H9 (cell line): Measurements from ENCODE around the gene DNAJC9. TPM values are rescaled to one million over a fixed set of nuclear protein-coding genes. Genes with fewer than 3 reads are reported as not detected.
A peak's percentile ranks its signal among the peaks of the same experiment; 100 is the strongest.

ENCODE experiments used
- DNase-seq: peaks from one replicate; pipeline ENCODE4 v3.0.0-alpha.2; 2017
- H2AFZ ChIP-seq: one replicate; pipeline ENCODE4 v1.6.1; 2013; ENCODE audit warnings: mild to moderate bottlenecking, low read length, control low read depth, moderate library complexity
- H2AK5ac ChIP-seq: 2 replicates; pipeline ENCODE4 v1.6.1; 2013; ENCODE audit warnings: low read length, control low read depth, mixed read lengths; ENCODE audit not compliant: insufficient read length
- H2BK120ac ChIP-seq: one replicate; pipeline ENCODE4 v1.6.1; 2013; ENCODE audit warnings: low read depth, mild to moderate bottlenecking, low read length, control low read depth, inconsistent platforms; ENCODE audit not compliant: poor library complexity, severe bottlenecking
- H2BK12ac ChIP-seq: 2 replicates; pipeline ENCODE4 v1.6.1; 2013; ENCODE audit warnings: low read length, control low read depth, mixed read lengths, low read depth; ENCODE audit not compliant: insufficient read length
- H2BK15ac ChIP-seq: 2 replicates; pipeline ENCODE4 v1.6.1; 2013; ENCODE audit warnings: low read depth, low read length, control low read depth
- H2BK20ac ChIP-seq: one replicate; pipeline ENCODE4 v1.6.1; 2013; ENCODE audit warnings: low read depth, mild to moderate bottlenecking, low read length, control low read depth, inconsistent platforms; ENCODE audit not compliant: poor library complexity, severe bottlenecking
- H2BK5ac ChIP-seq: 2 replicates; pipeline ENCODE4 v1.6.1; 2013; ENCODE audit warnings: low read length, control low read depth, mixed read lengths; ENCODE audit not compliant: insufficient read length
- H3K14ac ChIP-seq: 2 replicates; pipeline ENCODE4 v1.6.1; 2013; ENCODE audit warnings: low read length, control low read depth; ENCODE audit not compliant: insufficient read depth
- H3K18ac ChIP-seq: 2 replicates; pipeline ENCODE4 v1.6.1; 2013; ENCODE audit warnings: low read depth, mild to moderate bottlenecking, mixed read lengths, low read length, control low read depth; ENCODE audit not compliant: insufficient read length
- H3K23ac ChIP-seq: 2 replicates; pipeline ENCODE4 v1.6.1; 2013; ENCODE audit warnings: low read length, control low read depth, mixed read lengths, low read depth; ENCODE audit not compliant: insufficient read length
- H3K23me2 ChIP-seq: 2 replicates; pipeline ENCODE4 v1.6.1; 2013; ENCODE audit warnings: low read depth, mild to moderate bottlenecking, mixed read lengths, low read length, control low read depth; ENCODE audit not compliant: insufficient read length, poor library complexity, severe bottlenecking
- H3K27ac ChIP-seq: 2 replicates; pipeline ENCODE4 v1.5.1; 2013; ENCODE audit warnings: low read length, control low read depth, mixed read lengths, low read depth; ENCODE audit not compliant: insufficient read length
- H3K27me3 ChIP-seq: 2 replicates; pipeline ENCODE4 v1.6.1; 2013; ENCODE audit warnings: low read length, control low read depth, inconsistent platforms; ENCODE audit not compliant: insufficient read depth
- H3K4ac ChIP-seq: 2 replicates; pipeline ENCODE4 v1.6.1; 2013; ENCODE audit warnings: low read depth, mild to moderate bottlenecking, control low read depth, inconsistent platforms, low read length, moderate library complexity
- H3K4me1 ChIP-seq: 2 replicates; pipeline ENCODE4 v1.6.1; 2013; ENCODE audit warnings: low read length, control low read depth, inconsistent platforms; ENCODE audit not compliant: insufficient read depth
- H3K4me2 ChIP-seq: 2 replicates; pipeline ENCODE4 v1.6.1; 2013; ENCODE audit warnings: low read length, control low read depth, mixed read lengths; ENCODE audit not compliant: insufficient read length, insufficient read depth
- H3K56ac ChIP-seq: 2 replicates; pipeline ENCODE4 v1.6.1; 2013; ENCODE audit warnings: low read depth, mild to moderate bottlenecking, mixed read lengths, low read length, control low read depth; ENCODE audit not compliant: insufficient read length
- H3K79me1 ChIP-seq: 2 replicates; pipeline ENCODE4 v1.6.1; 2013; ENCODE audit warnings: low read depth, mild to moderate bottlenecking, moderate library complexity, low read length, control low read depth, inconsistent platforms; ENCODE audit not compliant: insufficient read depth, poor library complexity, severe bottlenecking
- H3K79me2 ChIP-seq: 2 replicates; pipeline ENCODE4 v1.6.1; 2013; ENCODE audit warnings: low read length, control low read depth, inconsistent platforms; ENCODE audit not compliant: insufficient read depth
- H3K9ac ChIP-seq: 2 replicates; pipeline ENCODE4 v1.6.1; 2013; ENCODE audit warnings: low read length, control low read depth, mixed read lengths; ENCODE audit not compliant: insufficient read length; ENCODE audit errors: extremely low read depth
- H3K9me3 ChIP-seq: one replicate; pipeline ENCODE4 v1.6.1; 2013; ENCODE audit warnings: low read depth, low read length, inconsistent platforms; ENCODE audit not compliant: control insufficient read depth
- H3T11ph ChIP-seq: one replicate; pipeline ENCODE4 v1.6.1; 2013; ENCODE audit warnings: mild to moderate bottlenecking, low read length, control low read depth, inconsistent platforms
- H4K20me1 ChIP-seq: one replicate; pipeline ENCODE4 v1.6.1; 2013; ENCODE audit not compliant: control insufficient read depth, insufficient read length, insufficient read depth
- H4K5ac ChIP-seq: 2 replicates; pipeline ENCODE4 v1.6.1; 2013; ENCODE audit warnings: low read depth, mild to moderate bottlenecking, mixed read lengths, low read length, control low read depth; ENCODE audit not compliant: insufficient read length
- H4K8ac ChIP-seq: replicated peaks from 2 replicates; pipeline ENCODE4 v1.6.1; 2013; ENCODE audit warnings: low read length, control low read depth, mixed read lengths, low read depth; ENCODE audit not compliant: insufficient read length
- H4K91ac ChIP-seq: 2 replicates; pipeline ENCODE4 v1.6.1; 2013; ENCODE audit warnings: low read depth, mild to moderate bottlenecking, moderate library complexity, mixed read lengths, low read length, control low read depth; ENCODE audit not compliant: insufficient read length
- H3K27ac Mint-ChIP-seq, 3 experiments: 2 replicates in 2 of 3; 3 replicates in 1 of 3; pipeline ENCODE4 v1.8.0; 2020 to 2021; ENCODE audit warnings: mixed read lengths in 3 of 3, mild to moderate bottlenecking in 1 of 3, moderate library complexity in 1 of 3
- H3K27me3 Mint-ChIP-seq: 2 replicates; pipeline ENCODE4 v1.8.0; 2021; ENCODE audit warnings: low read depth, mild to moderate bottlenecking, moderate library complexity, mixed read lengths
- H3K36me3 Mint-ChIP-seq, 3 experiments: 2 replicates in 2 of 3; 3 replicates in 1 of 3; pipeline ENCODE4 v1.8.0; 2020 to 2021; ENCODE audit warnings: low read depth in 3 of 3, mixed read lengths in 3 of 3; ENCODE audit not compliant: insufficient read depth in 1 of 3
- H3K4me1 Mint-ChIP-seq, 2 experiments: 2 replicates each; pipeline ENCODE4 v1.8.0; 2020; ENCODE audit warnings: mixed read lengths in 2 of 2
- H3K4me3 Mint-ChIP-seq, 2 experiments: 2 replicates in 1 of 2; 3 replicates in 1 of 2; pipeline ENCODE4 v1.8.0; 2020 to 2021; ENCODE audit warnings: mild to moderate bottlenecking in 2 of 2, mixed read lengths in 2 of 2, moderate library complexity in 1 of 2
- H3K9me3 Mint-ChIP-seq, 2 experiments: 2 replicates in 1 of 2; 3 replicates in 1 of 2; pipeline ENCODE4 v1.8.0; 2020; ENCODE audit warnings: mild to moderate bottlenecking in 2 of 2, mixed read lengths in 2 of 2, moderate library complexity in 1 of 2
- WGBS: extraction: QIAGEN DNeasy Blood & Tissue Kit; methylation state at CpG from one replicate; pipeline ENCODE4 v1.1.7; 2013; ENCODE audit warnings: missing lambda C conversion rate, low lambda C conversion rate, mixed read lengths; ENCODE audit not compliant: insufficient read length; ENCODE audit errors: extremely low coverage; 5-methylcytosine and 5-hydroxymethylcytosine counted together
- total RNA-seq: library from RNA; stranded (reverse); gene quantifications from 2 replicates; pipeline ENCODE4 v1.2.1, GENCODE V29; 2021
- TF ChIP-seq, protein P1 (sequence below): fragments of 200-600 bp; sonication (generic); conservative IDR thresholded peaks from 3 replicates; pipeline ENCODE4 v1.8.0; 2021; ENCODE audit warnings: antibody characterized with exemption, mild to moderate bottlenecking

Gene DNAJC9
- total RNA-seq, 1 experiment from 2014 or later, result 45.7 TPM

DNA sequence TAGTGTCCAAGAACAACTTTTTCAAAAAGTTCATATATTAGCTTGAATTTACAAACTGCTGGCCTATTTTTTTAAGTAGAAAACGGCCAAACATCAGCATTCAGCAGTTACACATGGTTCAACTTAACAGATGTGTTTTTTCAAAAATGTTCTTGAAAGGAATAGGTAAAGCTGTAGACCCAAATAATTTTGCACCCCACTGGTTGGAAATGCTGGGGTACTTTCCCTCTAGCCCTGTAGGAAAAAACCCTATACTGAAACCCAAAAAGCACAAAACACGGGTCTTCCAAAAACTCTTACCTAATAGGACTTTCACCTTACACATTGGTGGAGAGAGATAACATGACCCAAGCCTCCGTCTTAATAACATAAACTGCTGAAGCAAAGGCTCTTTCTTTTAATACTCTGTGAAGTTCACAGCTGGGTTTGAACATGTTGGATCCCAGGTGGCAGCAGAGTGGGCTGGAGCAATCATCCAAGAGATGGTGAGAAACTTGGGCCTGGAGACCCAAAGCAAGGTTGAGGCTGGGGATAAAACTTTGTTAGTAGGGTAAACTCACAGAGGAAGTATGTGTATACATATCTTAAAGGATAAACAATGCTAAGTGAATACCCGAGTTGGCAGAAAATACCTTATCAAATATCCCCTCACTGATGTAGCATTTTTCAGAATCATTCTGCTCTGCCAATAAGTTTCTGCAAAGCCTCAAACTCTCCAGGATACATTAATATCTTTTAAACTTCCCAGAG lies 629 bp upstream of the DNAJC9 start:
- Histone ChIP-seq H3K9ac (peak overlapping the region; percentile 67), H2AK5ac (no peak overlapping the region), H4K8ac (no peak overlapping the region), H3K18ac (no peak overlapping the region), H3K79me1 (peaks cover 21% of the 10 kb centered on the region), H3K4me1 (no peaks in the 10 kb centered on the region), H2BK20ac (no peak overlapping the region), H3K23ac (no peak overlapping the region), H3K14ac (no peak overlapping the region), H2BK120ac (no peak overlapping the region), H3K79me2 (peaks cover 15% of the 10 kb centered on the region; the same call in 1 of the 2 replicates), H4K5ac (no peak overlapping the region), H3K27ac (peak overlapping the region; percentile 38), H3T11ph (no peak overlapping the region), H3K23me2 (peaks cover 6% of the 10 kb centered on the region), H3K27me3 (no peaks in the 10 kb centered on the region), H2BK12ac (no peak overlapping the region), H3K4me2 (peak overlapping the region; percentile 48), H2AFZ (no peak overlapping the region), H2BK15ac (no peak overlapping the region), H4K91ac (no peak overlapping the region), H2BK5ac (no peak overlapping the region), H3K9me3 (no peaks in the 10 kb centered on the region), H3K4ac (no peak overlapping the region), H4K20me1 (no peaks in the 10 kb centered on the region), H3K56ac (no peak overlapping the region)
- no peak for DNase-seq
- no CpG with 5 or more reads among the region's 4 CpGs for WGBS
- Mint-ChIP-seq H3K27me3 (no peaks in the 10 kb centered on the region), H3K9me3 (no peaks in the 10 kb centered on the region; a peak in 1 of 5 replicates), H3K4me3 (peak overlapping the region; percentile 99), H3K27ac (peak overlapping the region; percentile 96 to 100 (median 99); a peak in 5 of 7 replicates), H3K4me1 (peaks cover 30 to 40% of the 10 kb centered on the region in 2 experiments), H3K36me3 (peaks cover 53 to 72% (median 60%) of the 10 kb centered on the region in 3 experiments)
- TF ChIP-seq, protein P1, sequence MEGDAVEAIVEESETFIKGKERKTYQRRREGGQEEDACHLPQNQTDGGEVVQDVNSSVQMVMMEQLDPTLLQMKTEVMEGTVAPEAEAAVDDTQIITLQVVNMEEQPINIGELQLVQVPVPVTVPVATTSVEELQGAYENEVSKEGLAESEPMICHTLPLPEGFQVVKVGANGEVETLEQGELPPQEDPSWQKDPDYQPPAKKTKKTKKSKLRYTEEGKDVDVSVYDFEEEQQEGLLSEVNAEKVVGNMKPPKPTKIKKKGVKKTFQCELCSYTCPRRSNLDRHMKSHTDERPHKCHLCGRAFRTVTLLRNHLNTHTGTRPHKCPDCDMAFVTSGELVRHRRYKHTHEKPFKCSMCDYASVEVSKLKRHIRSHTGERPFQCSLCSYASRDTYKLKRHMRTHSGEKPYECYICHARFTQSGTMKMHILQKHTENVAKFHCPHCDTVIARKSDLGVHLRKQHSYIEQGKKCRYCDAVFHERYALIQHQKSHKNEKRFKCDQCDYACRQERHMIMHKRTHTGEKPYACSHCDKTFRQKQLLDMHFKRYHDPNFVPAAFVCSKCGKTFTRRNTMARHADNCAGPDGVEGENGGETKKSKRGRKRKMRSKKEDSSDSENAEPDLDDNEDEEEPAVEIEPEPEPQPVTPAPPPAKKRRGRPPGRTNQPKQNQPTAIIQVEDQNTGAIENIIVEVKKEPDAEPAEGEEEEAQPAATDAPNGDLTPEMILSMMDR, result no peak
